ENCODE measurements around the gene MECP2. TPM values are rescaled to one million over a fixed set of nuclear protein-coding genes. Genes with fewer than 3 reads are reported as not detected.

Gene MECP2
- total RNA-seq, 4 donors from 2014 or later: 30.7 to 34.9 (median 33.6) TPM

DNA sequence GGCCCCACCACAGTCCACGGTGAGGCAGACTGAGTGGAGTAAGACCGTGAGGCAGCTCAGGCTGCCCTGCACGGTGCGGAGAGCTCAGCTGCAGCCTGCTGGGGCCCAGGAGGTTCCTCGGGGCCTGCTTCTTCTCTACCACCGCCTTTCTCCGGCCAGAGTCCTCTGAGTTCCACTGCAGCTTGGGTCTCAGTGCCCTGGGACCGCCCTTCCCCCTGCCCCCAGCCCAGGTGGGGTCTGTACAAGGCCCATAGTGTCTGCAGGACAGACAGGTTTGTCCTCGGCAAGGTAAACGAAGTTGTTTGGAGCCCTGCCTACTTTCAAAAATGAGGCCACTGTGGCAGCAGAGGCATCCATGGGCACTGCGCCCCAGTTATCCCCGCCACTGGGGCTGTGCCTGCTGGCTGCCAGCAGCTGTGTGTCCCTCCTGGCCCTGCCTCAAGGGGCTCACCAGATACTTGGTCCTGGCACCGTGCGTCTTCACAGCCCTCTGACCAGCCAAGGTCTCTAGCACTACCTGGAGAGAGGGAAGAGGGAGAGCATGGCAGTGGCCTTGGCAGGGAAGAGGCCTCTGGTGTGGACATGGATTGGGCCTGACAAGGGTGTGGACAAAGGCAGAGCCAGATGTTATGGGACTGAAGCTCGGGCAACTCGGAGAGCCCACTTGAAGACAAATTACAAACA, 81.8 kb downstream of the MECP2 start:
- 66 to 71% methylated on average over 9 to 15 of the region's 16 CpGs for WGBS, 2 donors
- H3K4me3 ChIP-seq (ENCODE audit: low read depth, poor library complexity, severe bottlenecking): no peak overlapping the region
- TF ChIP-seq, protein P1, sequence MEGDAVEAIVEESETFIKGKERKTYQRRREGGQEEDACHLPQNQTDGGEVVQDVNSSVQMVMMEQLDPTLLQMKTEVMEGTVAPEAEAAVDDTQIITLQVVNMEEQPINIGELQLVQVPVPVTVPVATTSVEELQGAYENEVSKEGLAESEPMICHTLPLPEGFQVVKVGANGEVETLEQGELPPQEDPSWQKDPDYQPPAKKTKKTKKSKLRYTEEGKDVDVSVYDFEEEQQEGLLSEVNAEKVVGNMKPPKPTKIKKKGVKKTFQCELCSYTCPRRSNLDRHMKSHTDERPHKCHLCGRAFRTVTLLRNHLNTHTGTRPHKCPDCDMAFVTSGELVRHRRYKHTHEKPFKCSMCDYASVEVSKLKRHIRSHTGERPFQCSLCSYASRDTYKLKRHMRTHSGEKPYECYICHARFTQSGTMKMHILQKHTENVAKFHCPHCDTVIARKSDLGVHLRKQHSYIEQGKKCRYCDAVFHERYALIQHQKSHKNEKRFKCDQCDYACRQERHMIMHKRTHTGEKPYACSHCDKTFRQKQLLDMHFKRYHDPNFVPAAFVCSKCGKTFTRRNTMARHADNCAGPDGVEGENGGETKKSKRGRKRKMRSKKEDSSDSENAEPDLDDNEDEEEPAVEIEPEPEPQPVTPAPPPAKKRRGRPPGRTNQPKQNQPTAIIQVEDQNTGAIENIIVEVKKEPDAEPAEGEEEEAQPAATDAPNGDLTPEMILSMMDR (IDR thresholded peaks at IDR 0.05): no peak
- no peak for TF ChIP-seq POLR2A (IDR thresholded peaks at IDR 0.05)
- DNase-seq (ENCODE audit: low spot score in 2 of 2): no peak
- intact Hi-C loops (cut with DNase I; ENCODE audit: low total_unique reads): no loop called here

GRCh38 chrX:154014429-154015380, 82.8 kb downstream of the MECP2 start:
- intact Hi-C loops (cut with DNase I; ENCODE audit: low total_unique reads): no loop called here
- H3K4me3 ChIP-seq (ENCODE audit: low read depth, poor library complexity, severe bottlenecking): no peak overlapping the region
- WGBS, 2 donors: 86 to 92% methylated on average over 18 to 24 of the region's 24 CpGs
- TF ChIP-seq, protein P1 (IDR thresholded peaks at IDR 0.05): no peak
- no peak for TF ChIP-seq POLR2A (IDR thresholded peaks at IDR 0.05)
- no peak for DNase-seq (ENCODE audit: low spot score in 2 of 2)

DNA sequence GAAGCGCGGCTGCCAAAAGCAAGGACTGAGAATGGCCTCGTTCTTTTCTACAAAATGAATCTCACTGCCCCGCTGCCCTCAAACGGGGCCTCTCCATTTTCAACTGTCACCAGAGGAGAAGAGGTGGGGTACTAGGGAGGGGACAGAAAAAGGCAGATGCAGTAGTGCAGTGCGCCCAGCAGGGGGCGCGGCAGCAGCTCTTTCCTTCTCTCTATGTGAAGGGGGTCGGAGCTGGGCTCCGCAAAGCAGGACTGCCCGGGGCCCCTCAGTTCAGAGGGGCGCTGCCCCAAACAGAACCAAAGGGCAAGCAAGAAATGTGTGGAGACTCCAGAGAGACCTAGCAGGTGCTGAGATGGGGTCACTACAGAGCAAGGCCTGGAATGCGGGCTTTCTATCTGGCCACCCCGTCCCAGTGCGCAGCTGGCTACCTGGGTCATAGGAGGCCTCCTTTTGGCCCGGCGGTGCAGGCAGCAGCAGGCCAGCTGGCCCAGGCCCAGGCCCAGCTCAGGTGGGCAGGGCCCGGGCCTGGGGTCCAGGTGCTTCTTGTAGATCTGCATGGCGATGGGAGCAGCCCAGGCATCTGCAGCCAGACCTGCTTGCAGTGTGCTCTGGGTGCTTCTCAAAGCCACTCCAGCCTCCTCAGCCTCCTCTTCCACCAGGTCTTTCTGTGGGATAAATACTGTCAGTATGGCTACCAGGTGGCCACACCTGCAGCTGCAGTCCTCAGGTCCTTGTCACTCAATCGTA, 83.7 kb downstream of the MECP2 start:
- no peak for DNase-seq (ENCODE audit: low spot score in 2 of 2)
- TF ChIP-seq, protein P1 (IDR thresholded peaks at IDR 0.05): no peak
- TF ChIP-seq POLR2A (IDR thresholded peaks at IDR 0.05): no peak
- intact Hi-C loops (cut with DNase I; ENCODE audit: low total_unique reads): no loop called here
- H3K4me3 ChIP-seq (ENCODE audit: low read depth, poor library complexity, severe bottlenecking): no peak overlapping the region
- 37 to 46% methylated on average over 16 to 18 of the region's 20 CpGs for WGBS, 2 donors

DNA sequence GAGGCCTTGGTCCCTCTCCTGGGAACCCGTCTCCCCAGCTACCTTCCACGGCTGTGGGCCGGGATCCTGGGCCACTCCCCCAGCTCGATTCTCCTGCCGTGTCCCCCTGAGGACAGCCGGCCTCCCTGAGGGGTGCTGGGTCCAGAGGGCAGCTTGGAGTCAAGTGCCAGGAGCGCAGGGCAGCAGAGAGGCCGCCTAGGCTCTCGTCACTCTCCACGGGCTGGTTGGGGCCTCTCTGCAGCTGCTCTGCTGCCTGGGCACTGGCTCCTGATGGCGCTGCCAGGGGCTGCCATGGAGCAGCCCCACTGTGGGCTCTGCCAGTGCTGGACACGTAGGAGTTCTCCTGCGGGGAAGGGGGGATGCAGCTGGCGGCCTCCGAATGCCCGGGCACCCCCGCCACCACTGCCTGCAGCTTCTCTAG, 84.5 kb downstream of the MECP2 start:
- WGBS, 2 donors: 73% methylated on average over 17 of the region's 17 CpGs; no CpG with 5 or more reads in 1 of the 2 donors
- TF ChIP-seq, protein P1 (IDR thresholded peaks at IDR 0.05): no peak
- TF ChIP-seq POLR2A (IDR thresholded peaks at IDR 0.05): no peak
- intact Hi-C loops (cut with DNase I; ENCODE audit: low total_unique reads): no loop called here
- no peak for DNase-seq (ENCODE audit: low spot score in 2 of 2)
- H3K4me3 ChIP-seq (ENCODE audit: low read depth, poor library complexity, severe bottlenecking): no peak overlapping the region

DNA sequence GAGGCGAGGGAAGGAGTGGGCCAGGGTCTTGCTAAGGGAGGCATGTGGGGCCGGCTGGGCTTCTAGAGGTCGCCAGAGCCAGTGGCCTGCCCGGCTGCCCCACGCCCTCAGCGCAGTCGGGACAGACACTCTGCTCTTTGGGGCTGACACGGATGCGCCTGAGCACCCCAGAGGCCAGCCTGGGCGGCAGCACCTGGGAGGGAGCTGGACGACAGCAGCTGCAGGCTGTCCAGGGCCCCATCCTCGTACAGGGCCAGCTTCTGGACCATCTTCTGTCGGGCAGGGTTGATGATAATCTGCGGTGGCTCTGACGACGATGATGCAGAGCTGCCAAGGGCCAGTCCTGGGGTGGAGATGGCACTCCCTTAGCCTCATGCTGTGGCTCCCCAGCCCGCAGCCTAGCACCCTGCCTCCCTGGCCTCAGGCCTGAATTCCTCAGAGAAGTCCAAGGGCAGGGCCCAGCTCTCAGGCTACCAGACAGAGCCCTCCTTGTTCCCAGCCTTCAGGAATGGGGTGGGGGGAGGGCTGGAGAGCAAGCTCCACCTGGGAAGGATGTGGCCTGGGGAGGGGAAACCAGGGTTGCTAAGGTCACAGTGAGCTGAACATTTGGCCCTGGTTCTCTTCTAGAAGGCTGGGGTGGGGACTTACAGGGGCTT, 85.1 kb downstream of the MECP2 start:
- intact Hi-C loops (cut with DNase I; ENCODE audit: low total_unique reads): no loop called here
- no peak for DNase-seq (ENCODE audit: low spot score in 2 of 2)
- 79 to 85% methylated on average over 4 to 17 of the region's 17 CpGs for WGBS, 2 donors
- no peak overlapping the region for H3K4me3 ChIP-seq (ENCODE audit: low read depth, poor library complexity, severe bottlenecking)
- TF ChIP-seq POLR2A (IDR thresholded peaks at IDR 0.05): no peak
- TF ChIP-seq, protein P1 (IDR thresholded peaks at IDR 0.05): no peak

All from lower leg skin (tissue), 4 donors.